Tibial nerve (tissue), 4 donors: ENCODE measurements around the gene USP35.
"Not testable (repeated sequence)": the region's sequence is repeated elsewhere in the genome, so short reads cannot be mapped to it uniquely, and the experiment has no call there.

Experiments used
- CTCF ChIP-seq, 5 experiments: fragments of 200-600 bp in 3 of 5; fragments of 450-650 bp in 2 of 5; sonication (generic) in 3 of 5; IDR thresholded peaks; one replicate each; pipeline ENCODE4 v1.5.1; 2016 to 2019; ENCODE audit warnings: antibody characterized with exemption in 5 of 5, mild to moderate bottlenecking in 3 of 5, moderate library complexity in 2 of 5
- EP300 ChIP-seq, 2 donors: sonication (generic); formaldehyde crosslinking; IDR thresholded peaks; one replicate each; pipeline ENCODE4 v1.6.1; 2017; ENCODE audit warnings: antibody characterized with exemption in 2 of 2, mild to moderate bottlenecking in 1 of 2
- POLR2A ChIP-seq, 2 donors: fragments of 450-650 bp; IDR thresholded peaks; one replicate each; pipeline ENCODE4 v1.6.1; 2017; ENCODE audit warnings: antibody characterized with exemption in 2 of 2, mild to moderate bottlenecking in 2 of 2, moderate library complexity in 2 of 2

GRCh38 chr11:78233046-78233445 is 44.3 kb downstream of the USP35 start:
- not testable (repeated sequence) for TF ChIP-seq CTCF, POLR2A, EP300 (IDR thresholded peaks at IDR 0.05)
